Gastroesophageal sphincter (tissue), 3 donors: ENCODE data around the gene STK24.

Source experiments
- POLR2A ChIP-seq, 2 donors: fragments of 450-650 bp; IDR thresholded peaks; one replicate each; pipeline ENCODE4 v1.6.1; 2017; ENCODE audit warnings: antibody characterized with exemption in 2 of 2, mild to moderate bottlenecking in 2 of 2, moderate library complexity in 1 of 2
- TF ChIP-seq, protein P1 (sequence below), 4 experiments: fragments of 200-600 bp in 2 of 4; fragments of 450-650 bp in 2 of 4; sonication (generic) in 1 of 4; IDR thresholded peaks; one replicate each; pipeline ENCODE4 v1.5.1; 2017 to 2019; ENCODE audit warnings: antibody characterized with exemption in 4 of 4, mild to moderate bottlenecking in 2 of 4, moderate library complexity in 2 of 4

- TF ChIP-seq POLR2A (IDR thresholded peaks at IDR 0.05), result no peak
- TF ChIP-seq, protein P1, sequence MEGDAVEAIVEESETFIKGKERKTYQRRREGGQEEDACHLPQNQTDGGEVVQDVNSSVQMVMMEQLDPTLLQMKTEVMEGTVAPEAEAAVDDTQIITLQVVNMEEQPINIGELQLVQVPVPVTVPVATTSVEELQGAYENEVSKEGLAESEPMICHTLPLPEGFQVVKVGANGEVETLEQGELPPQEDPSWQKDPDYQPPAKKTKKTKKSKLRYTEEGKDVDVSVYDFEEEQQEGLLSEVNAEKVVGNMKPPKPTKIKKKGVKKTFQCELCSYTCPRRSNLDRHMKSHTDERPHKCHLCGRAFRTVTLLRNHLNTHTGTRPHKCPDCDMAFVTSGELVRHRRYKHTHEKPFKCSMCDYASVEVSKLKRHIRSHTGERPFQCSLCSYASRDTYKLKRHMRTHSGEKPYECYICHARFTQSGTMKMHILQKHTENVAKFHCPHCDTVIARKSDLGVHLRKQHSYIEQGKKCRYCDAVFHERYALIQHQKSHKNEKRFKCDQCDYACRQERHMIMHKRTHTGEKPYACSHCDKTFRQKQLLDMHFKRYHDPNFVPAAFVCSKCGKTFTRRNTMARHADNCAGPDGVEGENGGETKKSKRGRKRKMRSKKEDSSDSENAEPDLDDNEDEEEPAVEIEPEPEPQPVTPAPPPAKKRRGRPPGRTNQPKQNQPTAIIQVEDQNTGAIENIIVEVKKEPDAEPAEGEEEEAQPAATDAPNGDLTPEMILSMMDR (IDR thresholded peaks at IDR 0.05), result no peak
These were observed 46.7 kb downstream of the STK24 start for GRCh38 chr13:98530217-98530616.
